ENCODE data around the gene ZHX3. TPM values are rescaled to one million over a fixed set of nuclear protein-coding genes. Genes with fewer than 3 reads are reported as not detected.

ZHX3 gene
- total and polyA plus RNA-seq, 8 donors, result 6.6 to 59.3 (median 18.7) TPM

GRCh38 chr20:41234041-41234440 is 83.5 kb downstream of the ZHX3 start:
- no peak for DNase-seq
- H3K4me1 ChIP-seq, result peaks cover 24 to 43% (median 33%) of the 10 kb centered on the region in 4 donors
- H3K27ac ChIP-seq, result peak overlapping the region; percentile 25 to 74 (median 66)
- 77 to 96% (median 89%) methylated on average over 3 of the region's 3 CpGs for WGBS, 5 donors
- H3K27me3 ChIP-seq, result no peaks in the 10 kb centered on the region
- intact Hi-C loops (cut with DNase I; ENCODE audit: low total_unique reads), result no loop called here
- TF ChIP-seq EP300 (IDR thresholded peaks at IDR 0.05) (no peak), POLR2A (IDR thresholded peaks at IDR 0.05) (no peak), POLR2AphosphoS5 (IDR thresholded peaks at IDR 0.05) (no peak)
- TF ChIP-seq, protein P1, sequence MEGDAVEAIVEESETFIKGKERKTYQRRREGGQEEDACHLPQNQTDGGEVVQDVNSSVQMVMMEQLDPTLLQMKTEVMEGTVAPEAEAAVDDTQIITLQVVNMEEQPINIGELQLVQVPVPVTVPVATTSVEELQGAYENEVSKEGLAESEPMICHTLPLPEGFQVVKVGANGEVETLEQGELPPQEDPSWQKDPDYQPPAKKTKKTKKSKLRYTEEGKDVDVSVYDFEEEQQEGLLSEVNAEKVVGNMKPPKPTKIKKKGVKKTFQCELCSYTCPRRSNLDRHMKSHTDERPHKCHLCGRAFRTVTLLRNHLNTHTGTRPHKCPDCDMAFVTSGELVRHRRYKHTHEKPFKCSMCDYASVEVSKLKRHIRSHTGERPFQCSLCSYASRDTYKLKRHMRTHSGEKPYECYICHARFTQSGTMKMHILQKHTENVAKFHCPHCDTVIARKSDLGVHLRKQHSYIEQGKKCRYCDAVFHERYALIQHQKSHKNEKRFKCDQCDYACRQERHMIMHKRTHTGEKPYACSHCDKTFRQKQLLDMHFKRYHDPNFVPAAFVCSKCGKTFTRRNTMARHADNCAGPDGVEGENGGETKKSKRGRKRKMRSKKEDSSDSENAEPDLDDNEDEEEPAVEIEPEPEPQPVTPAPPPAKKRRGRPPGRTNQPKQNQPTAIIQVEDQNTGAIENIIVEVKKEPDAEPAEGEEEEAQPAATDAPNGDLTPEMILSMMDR (IDR thresholded peaks at IDR 0.05), result no peak
- H3K4me3 ChIP-seq, result no peak overlapping the region
- H3K9me3 ChIP-seq, result no peaks in the 10 kb centered on the region
- peaks cover 0 to under 1% (median under 1%) of the 10 kb centered on the region in 4 donors for H3K36me3 ChIP-seq

- peak in 1 of 2 donors; percentile 38 for DNase-seq
- no peaks in the 10 kb centered on the region for H3K27me3 ChIP-seq
- 63 to 72% (median 65%) methylated on average over 6 of the region's 6 CpGs for WGBS, 5 donors
- H3K4me1 ChIP-seq, result peaks cover 24 to 42% (median 33%) of the 10 kb centered on the region in 4 donors
- peak overlapping the region; percentile 35 to 74 (median 66) for H3K27ac ChIP-seq
- peak overlapping the region in 2 of 4 donors; percentile 19 to 25 for H3K4me3 ChIP-seq
- no peaks in the 10 kb centered on the region for H3K9me3 ChIP-seq
- no peaks in the 10 kb centered on the region for H3K36me3 ChIP-seq
- peak in 1 of 3 donors; percentile 35 for TF ChIP-seq POLR2AphosphoS5 (IDR thresholded peaks at IDR 0.05)
- TF ChIP-seq POLR2A (IDR thresholded peaks at IDR 0.05), result no peak
- intact Hi-C loops (cut with DNase I; ENCODE audit: low total_unique reads), result no loop called here
Measured at GRCh38 chr20:41232973-41233926, 84.3 kb downstream of the ZHX3 start.

GRCh38 chr20:41231136-41231535 is 86.4 kb downstream of the ZHX3 start:
- H3K27ac ChIP-seq, result no peak overlapping the region
- H3K9me3 ChIP-seq, result no peaks in the 10 kb centered on the region
- H3K27me3 ChIP-seq, result no peaks in the 10 kb centered on the region
- H3K36me3 ChIP-seq, result no peaks in the 10 kb centered on the region
- intact Hi-C loops (cut with DNase I; ENCODE audit: low total_unique reads), result no loop called here
- WGBS, 5 donors, result 96 to 100% (median 98%) methylated on average over 1 of the region's 1 CpG
- DNase-seq, result no peak
- TF ChIP-seq EP300 (IDR thresholded peaks at IDR 0.05), result no peak
- TF ChIP-seq, protein P1 (IDR thresholded peaks at IDR 0.05), result no peak
- no peak for TF ChIP-seq POLR2AphosphoS5 (IDR thresholded peaks at IDR 0.05)
- no peak for TF ChIP-seq POLR2A (IDR thresholded peaks at IDR 0.05)
- H3K4me1 ChIP-seq, result peaks cover 24 to 42% (median 33%) of the 10 kb centered on the region in 4 donors
- no peak overlapping the region for H3K4me3 ChIP-seq

GRCh38 chr20:41230136-41230535 is 87.4 kb downstream of the ZHX3 start:
- DNase-seq, result no peak
- Histone ChIP-seq H3K9me3 (no peaks in the 10 kb centered on the region), H3K4me1 (peaks cover 24 to 42% (median 33%) of the 10 kb centered on the region in 4 donors), H3K27ac (no peak overlapping the region), H3K4me3 (no peak overlapping the region), H3K27me3 (no peaks in the 10 kb centered on the region), H3K36me3 (no peaks in the 10 kb centered on the region)
- TF ChIP-seq POLR2AphosphoS5 (IDR thresholded peaks at IDR 0.05) (no peak), POLR2A (IDR thresholded peaks at IDR 0.05) (no peak), EP300 (IDR thresholded peaks at IDR 0.05) (no peak)
- TF ChIP-seq, protein P1 (IDR thresholded peaks at IDR 0.05), result no peak
- 78 to 93% (median 85%) methylated on average over 3 of the region's 3 CpGs for WGBS, 5 donors
- intact Hi-C loops (cut with DNase I; ENCODE audit: low total_unique reads), result no loop called here

Data from stomach (tissue), 9 donors.